Adrenal gland (tissue), 5 donors: ENCODE results near the gene DCLK2.
"Not testable (repeated sequence)": the region's sequence is repeated elsewhere in the genome, so short reads cannot be mapped to it uniquely, and the experiment has no call there.

Experiments
- POLR2A ChIP-seq, 2 donors: fragments of 450-650 bp; IDR thresholded peaks; one replicate each; pipeline ENCODE4 v1.6.1; 2017; ENCODE audit warnings: antibody characterized with exemption in 2 of 2, mild to moderate bottlenecking in 2 of 2, moderate library complexity in 1 of 2
- TF ChIP-seq, protein P1 (sequence below), 6 experiments: fragments of 450-650 bp in 4 of 6; fragments of 200-600 bp in 2 of 6; sonication (generic) in 1 of 6; IDR thresholded peaks; 1 replicate in 5 of 6; 2 replicates in 1 of 6; pipeline versions ENCODE4 v1.5.1 to v1.8.0; 2016 to 2021; ENCODE audit warnings: antibody characterized with exemption in 6 of 6, mild to moderate bottlenecking in 2 of 6, moderate library complexity in 1 of 6
- donor health status: DM: no; HTN: no; CAD: no.

DNA sequence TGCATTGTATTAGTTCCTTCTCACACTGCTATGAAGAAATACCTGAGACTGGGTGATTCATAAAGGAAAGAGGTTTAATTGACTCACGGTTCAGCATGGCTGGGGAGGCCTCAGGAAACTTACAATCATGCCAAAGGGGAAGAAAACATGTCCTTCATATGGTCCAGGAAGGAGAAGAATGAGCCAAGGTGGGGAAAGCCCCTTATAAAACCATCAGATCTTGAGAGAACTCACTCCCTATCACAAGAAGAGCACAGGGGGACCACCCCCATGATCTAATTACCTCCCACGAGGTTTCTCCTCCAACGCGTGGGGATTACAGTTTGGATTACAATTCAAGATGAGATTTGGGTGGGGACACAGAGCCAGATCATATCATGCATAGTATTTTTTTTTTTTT is 106.8 kb downstream of the DCLK2 start:
- TF ChIP-seq, protein P1, sequence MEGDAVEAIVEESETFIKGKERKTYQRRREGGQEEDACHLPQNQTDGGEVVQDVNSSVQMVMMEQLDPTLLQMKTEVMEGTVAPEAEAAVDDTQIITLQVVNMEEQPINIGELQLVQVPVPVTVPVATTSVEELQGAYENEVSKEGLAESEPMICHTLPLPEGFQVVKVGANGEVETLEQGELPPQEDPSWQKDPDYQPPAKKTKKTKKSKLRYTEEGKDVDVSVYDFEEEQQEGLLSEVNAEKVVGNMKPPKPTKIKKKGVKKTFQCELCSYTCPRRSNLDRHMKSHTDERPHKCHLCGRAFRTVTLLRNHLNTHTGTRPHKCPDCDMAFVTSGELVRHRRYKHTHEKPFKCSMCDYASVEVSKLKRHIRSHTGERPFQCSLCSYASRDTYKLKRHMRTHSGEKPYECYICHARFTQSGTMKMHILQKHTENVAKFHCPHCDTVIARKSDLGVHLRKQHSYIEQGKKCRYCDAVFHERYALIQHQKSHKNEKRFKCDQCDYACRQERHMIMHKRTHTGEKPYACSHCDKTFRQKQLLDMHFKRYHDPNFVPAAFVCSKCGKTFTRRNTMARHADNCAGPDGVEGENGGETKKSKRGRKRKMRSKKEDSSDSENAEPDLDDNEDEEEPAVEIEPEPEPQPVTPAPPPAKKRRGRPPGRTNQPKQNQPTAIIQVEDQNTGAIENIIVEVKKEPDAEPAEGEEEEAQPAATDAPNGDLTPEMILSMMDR (IDR thresholded peaks at IDR 0.05), result not testable (repeated sequence)
- TF ChIP-seq POLR2A (IDR thresholded peaks at IDR 0.05), result not testable (repeated sequence)
